Hematopoietic multipotent progenitor cell treated with erythropoietin and hydrocortisone succinate and interleukin-3 and kit ligand, for 6 days (in vitro differentiated cells): ENCODE results near the gene G3BP1.
"Not testable (repeated sequence)": the region's sequence is repeated elsewhere in the genome, so short reads cannot be mapped to it uniquely, and the experiment has no call there.

ENCODE experiments used
- DNase-seq: peaks from one replicate; pipeline ENCODE4 v3.0.0-alpha.2; 2015

The G3BP1 gene

GRCh38 chr5:151799407-151799806, 27.7 kb downstream of the G3BP1 start:
- DNase-seq = no peak

DNA sequence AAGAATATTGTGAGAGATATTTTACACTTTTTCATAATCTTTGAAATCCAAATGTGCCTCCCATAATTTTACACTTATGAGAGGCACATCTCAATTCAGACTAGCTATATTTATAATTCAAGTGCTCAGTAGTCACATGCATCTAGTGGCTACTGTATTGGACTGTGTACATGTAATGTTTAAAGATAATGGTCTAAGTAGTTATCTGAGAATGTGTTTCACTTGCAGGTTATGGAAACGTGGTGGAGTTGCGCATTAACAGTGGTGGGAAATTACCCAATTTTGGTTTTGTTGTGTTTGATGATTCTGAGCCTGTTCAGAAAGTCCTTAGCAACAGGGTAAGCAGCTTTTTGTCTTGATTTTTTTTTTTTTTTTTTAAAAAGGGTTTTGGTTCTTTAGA, 28.8 kb downstream of the G3BP1 start:
- peak; percentile 57 for DNase-seq

GRCh38 chr5:151805414-151806223, 33.9 kb downstream of the G3BP1 start:
- DNase-seq = no peak

GRCh38 chr5:151808451-151809169, 36.9 kb downstream of the G3BP1 start:
- DNase-seq = no peak

DNA sequence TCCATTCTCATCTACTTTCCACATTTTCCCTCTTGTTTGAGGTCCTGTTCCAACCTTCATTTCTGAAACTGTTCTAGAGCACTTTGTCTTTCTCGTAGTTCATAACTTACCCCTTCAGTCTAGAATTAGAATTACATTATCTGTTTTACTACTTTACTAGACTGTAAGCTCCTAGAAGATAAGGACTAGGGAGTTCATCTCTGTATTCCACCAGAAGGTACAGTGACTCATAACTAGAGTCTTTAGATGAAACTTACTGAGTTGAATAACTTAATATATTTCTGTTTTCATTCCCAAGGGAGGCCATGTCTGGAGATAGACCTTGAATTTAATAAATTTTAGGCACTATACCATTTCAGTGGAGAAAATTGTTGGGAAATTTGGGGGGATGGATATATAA, 38.7 kb downstream of the G3BP1 start:
- peak; percentile 46 for DNase-seq

DNA sequence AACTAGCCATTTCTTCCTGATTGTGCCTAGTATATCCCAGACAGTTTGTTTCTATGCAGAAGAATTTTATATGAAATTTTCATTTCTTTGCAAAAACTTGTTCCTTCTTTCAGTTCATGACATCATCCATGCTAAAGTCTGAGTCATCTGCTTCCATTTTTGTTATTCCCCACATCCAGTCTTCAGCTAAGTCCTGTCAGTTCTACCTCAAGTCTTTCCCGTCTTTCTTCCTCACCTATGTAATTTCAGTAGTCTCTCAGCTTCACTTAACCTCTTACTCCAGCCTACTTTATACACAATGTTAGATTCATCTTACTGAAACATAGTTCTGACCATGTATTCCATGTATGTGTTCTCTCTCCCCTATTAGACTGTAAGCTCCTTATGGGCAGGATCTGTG, 39.1 kb downstream of the G3BP1 start:
- DNase-seq = no peak

DNA sequence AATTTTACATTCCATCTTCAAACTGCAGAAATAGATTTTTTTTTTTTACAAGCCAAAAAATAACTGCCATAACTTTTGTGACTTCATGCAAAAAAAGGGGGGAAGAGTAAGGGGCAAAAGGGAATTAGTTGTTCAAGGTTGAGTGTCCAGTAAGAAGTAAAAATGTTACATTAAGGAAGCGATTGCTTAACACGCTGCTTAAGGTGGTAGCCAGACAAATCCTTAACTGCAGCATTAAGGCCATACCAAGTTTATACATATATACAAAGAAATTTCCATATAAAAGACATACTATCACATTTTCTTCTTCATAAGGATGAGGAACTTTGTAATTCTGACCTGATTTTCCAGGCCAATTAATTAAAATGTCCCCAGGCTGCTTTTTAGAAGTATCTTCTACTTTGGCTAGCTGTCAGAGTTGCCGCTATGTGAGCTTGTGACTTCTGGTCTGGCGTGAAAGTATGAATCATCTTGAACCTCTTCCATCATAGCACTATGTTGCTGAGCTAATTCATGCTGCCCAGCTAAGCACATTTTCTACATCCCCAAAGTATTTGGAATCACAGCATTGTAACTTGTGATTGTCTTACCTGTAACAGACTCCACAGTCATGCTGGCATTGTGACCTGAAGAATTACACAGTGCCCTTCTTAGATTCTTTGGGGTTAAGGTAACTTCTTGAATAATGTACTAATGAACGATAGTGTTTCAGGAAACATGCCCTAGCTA, 40.0 kb downstream of the G3BP1 start:
- DNase-seq = no peak

DNA sequence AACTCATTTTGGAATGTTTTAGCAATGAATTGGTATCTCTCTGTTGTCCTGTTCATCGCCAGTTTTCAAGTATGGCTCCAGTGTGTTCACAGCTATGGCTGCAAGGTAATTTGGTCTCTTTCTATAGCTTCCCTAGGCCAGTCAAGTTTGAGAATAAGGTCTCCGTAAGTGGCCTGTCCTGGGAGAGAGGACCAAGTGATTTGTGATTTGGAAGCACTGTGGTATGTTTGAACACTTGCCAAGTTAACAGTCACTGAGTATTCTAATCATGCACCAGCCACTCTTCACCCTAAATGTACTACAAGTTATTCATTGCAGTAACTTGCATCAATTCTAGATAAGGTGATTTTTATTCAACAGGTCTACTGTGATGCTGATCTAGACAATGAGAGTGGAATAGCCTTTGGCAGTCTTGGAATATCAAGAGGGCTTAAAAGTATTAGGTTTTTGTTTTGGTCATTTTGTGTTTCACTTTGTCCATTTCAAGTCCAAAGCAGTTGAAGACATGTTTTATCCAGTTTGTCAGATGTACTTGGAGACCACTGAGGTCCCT, 41.1 kb downstream of the G3BP1 start:
- peak; percentile 29 for DNase-seq

- no peak for DNase-seq
These were observed 43.3 kb downstream of the G3BP1 start for GRCh38 chr5:151815051-151815450.

- DNase-seq = no peak
These were observed 48.1 kb downstream of the G3BP1 start for GRCh38 chr5:151819830-151820229.

DNA sequence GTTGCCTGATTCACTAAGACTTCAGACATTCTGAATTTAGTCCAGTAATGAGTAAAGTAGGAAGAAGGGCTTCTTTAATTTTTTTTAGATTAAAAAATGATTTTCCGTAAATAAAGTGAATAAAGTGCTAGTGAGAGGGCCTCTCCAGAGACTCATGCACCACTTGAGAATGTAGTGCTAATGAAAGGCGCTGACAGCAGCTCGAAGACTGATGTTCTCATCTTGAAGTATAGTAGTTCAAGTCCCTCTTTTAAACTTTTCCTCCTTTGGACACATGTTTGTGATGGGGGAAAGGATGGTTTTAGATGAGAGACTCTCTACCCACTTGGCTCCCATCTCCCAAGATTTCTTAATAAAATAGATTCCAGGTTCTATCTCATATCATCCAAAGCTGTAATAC, 48.5 kb downstream of the G3BP1 start:
- no peak for DNase-seq

DNA sequence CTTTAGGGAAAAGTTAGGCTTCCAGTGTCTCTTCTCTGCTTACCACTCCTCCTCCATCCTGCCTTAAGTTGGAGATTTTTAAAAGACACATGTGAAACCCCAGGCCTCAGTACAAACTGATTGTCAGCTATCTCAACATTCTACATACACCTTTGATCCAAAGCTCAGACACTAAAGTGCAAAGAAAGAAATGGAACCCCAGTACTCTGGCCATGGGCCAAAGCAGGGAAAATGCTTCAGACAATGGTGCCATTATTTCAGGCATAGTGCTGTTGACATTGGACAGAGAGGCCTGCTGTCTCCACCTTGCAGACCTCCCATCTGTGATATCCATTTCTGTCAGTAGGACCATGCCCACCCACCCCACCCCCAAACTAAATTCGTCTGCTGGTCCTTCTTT, 49.1 kb downstream of the G3BP1 start:
- no peak for DNase-seq

GRCh38 chr5:151822141-151822540, 50.4 kb downstream of the G3BP1 start:
- no peak for DNase-seq

DNA sequence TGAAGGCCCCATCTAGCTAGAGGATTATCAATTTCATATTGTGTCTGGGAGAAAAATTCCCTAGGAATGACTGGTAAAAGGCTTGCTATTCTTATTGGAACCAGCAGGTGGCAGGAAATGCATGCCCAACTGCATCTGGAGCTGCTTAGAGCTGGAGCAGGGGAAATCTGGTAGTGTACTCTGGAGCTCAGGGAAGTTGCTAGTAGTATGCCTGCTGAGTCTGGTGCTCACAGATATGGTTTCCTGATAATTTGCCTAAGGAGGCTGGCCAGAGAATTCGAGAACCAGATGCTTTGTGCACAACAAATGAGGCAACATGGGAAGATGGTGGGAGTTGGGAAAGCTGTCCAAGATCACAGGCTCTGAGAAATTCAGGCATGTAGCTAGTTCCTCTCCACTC, 53.7 kb downstream of the G3BP1 start:
- DNase-seq = peak; percentile 67

DNA sequence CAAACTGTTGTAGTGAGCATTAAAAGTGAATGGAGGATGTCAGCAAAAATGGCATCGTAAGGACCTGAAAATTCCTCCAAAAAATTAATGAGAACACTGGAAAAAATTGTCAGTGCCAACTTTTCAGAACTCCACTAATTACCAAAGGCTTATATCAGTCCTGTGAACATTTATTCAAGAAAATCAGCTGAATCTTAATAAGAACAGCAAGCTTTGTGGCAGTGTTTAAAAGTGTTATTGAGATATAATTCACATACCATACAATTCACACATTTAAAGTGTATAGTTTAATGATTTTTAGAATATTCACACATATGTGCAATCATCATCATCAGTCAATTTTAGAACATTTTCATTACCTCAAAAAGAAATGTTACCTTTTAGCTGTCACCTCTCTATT, 57.6 kb downstream of the G3BP1 start:
- DNase-seq = no peak

DNA sequence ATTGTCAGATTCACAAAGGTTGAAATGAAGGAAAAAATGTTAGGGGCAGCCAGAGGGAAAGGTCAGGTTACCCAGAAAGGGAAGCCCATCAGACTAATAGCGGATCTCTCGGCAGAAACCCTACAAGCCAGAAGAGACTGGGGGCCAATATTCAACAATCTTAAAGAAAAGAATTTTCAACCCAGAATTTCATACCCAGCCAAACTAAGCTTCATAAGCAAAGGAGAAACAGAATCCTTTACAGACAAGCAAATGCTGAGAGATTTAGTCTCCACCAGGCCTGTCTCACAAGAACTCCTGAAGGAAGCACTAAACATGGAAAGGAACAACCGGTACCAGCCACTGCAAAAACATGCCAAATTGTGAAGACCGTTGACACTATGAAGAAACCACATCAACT, 61.1 kb downstream of the G3BP1 start:
- DNase-seq = not testable (repeated sequence)

DNA sequence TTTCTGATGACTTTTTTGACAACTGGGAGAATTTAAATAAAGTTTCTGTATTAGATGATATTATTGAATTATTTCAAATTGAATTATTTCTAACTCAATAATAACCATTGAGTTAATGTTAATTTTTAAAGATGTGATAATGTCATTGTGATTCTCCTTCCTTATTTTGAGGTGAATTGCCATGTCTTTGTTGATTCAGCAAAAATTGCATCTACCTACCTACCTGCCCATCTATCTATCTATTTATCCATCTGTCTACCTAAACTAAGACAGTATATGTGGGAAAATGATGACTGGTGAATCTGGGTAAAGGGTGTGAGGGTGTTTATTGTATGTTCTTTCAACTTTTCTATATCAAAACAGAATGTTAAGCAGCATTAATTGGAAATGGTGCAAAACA, 75.0 kb downstream of the G3BP1 start:
- no peak for DNase-seq

GRCh38 chr5:151847871-151848270, 76.1 kb downstream of the G3BP1 start:
- no peak for DNase-seq

- no peak for DNase-seq
These were observed 83.9 kb downstream of the G3BP1 start for GRCh38 chr5:151855701-151856100.

- no peak for DNase-seq
These were observed 85.1 kb downstream of the G3BP1 start for GRCh38 chr5:151856861-151857260.

GRCh38 chr5:151860867-151861266, 89.1 kb downstream of the G3BP1 start:
- DNase-seq = not testable (repeated sequence)
